ENCODE results near the gene FZR1. TPM values are rescaled to one million over a fixed set of nuclear protein-coding genes. Genes with fewer than 3 reads are reported as not detected.
A peak's percentile ranks its signal among the peaks of the same experiment; 100 is the strongest.
"Not testable (repeated sequence)": the region's sequence is repeated elsewhere in the genome, so short reads cannot be mapped to it uniquely, and the experiment has no call there.

FZR1 gene
- total RNA-seq, 2 donors from 2014 or later, result 39.7 to 47.2 TPM

DNA sequence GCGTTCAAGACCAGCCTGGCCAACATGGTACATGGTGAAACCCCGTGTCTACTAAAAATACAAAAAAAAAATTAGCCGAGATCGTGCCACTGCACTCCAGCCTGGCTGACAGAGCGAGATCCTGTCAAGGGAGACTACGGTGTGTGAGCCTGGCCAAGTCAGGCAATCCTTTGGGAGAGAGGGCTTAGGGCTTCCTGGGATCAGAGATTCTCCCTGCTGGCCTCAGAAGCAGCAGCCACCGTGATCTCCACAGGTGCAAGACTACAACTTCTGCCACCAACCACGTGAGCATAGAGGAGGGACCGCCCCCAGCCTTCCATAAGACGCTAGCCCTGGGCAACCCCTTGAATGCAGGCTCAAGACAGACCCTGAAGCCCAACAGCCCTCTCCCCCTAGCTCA, 43.7 kb downstream of the FZR1 start:
- ATAC-seq (no peak), DNase-seq (no peak)
- intact Hi-C loops (cut with DNase I, micrococcal nuclease), result loop anchor here (5.0 kb wide), 2 partner anchors 67 to 72 kb away; no protein-coding TSS in a partner anchor

DNA sequence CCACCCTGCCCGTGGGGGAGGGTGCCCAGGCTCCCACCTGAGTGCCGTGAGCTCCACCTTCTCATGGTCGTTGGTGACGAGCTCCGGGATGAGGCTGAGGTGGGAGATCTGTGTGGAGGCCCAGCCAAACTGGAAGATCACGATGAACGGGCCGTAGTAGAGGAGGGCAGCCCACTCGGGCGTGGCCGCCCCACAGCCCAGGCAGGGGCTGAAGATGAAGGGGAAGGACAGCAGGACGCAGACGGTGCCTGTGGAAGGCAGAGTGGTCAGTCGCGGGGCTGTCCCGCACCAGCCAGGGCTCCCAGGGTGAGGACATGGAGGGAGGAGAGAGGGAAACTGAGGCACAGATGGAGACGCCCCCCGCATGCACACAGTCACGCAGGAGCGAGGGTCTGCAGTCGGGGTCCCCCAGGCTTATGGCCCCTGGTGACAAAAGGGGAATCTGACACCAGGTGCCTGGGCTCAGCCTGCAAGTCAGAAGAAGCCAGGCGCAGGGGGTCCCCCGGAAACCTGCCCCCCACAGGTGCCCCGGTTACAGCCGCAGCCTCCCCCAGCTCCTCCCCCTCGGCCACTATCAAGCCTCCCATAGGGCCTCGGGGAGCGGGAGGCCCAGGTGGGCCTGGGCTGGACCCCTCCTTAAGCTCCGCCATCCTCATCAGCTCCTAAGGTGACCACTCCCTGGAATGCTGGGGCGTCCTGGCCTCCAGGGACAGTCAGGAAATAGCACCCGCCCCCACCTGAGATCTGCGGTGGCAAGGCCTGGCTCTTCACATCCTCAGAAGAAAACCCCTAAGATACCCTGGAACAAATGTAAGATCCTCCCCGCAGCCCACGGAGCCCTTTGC, 45.1 kb downstream of the FZR1 start:
- DNase-seq (no peak), ATAC-seq (no peak)
- intact Hi-C loops (cut with DNase I, micrococcal nuclease), result no loop called here

DNA sequence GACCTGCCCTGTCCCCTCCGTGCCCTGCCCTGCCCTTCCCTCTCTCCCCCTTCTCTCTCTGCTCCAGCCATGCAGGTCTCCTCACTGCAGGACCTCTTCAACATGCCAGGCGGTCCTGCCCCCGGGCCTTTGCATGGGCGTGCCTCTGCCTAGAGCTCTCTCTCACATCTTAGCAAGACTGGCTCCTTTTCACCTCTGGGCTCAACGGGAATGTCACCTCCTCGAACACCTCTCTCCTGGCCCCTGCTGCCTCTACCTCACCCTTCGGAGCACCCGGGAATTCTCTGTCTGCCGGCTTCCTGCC, 45.6 kb downstream of the FZR1 start:
- no peak for DNase-seq
- ATAC-seq, result no peak
- intact Hi-C loops (cut with DNase I, micrococcal nuclease), result no loop called here

DNA sequence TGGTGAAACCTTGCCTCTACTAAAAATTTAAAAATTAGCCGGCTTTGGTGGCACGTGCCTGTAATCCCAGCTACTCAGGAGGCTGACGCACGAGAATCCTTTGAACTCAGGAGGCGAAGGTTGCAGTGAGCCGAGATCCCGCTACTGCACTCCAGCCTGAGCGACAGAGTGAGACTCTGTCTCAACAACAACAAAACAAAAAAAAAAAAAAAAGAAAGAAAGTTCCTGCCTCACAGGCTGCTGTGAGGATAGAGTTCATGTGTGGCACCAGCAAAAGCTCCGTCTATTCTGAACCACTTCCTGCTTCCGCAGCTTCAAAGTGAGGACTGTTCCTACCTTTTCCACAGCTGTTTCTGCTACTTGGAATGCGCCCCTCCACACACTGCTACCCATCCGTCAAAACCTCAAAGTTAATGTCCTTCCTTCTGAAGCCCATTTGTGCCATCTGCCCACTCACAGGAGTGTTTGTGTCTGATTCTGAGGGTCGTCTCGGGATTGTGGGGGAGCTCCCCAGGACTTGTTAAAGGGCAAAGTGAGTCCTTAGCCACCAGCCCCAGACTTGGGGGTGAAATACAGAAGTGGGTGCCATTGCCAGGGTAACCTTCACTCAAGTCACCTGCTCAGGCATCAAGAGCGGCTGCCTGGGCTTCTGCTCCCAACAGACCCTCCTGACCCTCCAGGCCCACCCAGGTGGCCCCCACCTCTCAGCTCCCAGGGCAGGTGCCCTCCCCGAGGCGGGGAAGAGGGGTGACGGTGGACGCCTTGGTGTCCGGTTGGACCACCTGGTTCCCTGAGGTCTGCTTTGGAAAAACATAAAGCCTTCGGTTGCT, 48.4 kb downstream of the FZR1 start:
- intact Hi-C loops (cut with DNase I, micrococcal nuclease), result no loop called here
- DNase-seq (no peak), ATAC-seq (no peak)

DNA sequence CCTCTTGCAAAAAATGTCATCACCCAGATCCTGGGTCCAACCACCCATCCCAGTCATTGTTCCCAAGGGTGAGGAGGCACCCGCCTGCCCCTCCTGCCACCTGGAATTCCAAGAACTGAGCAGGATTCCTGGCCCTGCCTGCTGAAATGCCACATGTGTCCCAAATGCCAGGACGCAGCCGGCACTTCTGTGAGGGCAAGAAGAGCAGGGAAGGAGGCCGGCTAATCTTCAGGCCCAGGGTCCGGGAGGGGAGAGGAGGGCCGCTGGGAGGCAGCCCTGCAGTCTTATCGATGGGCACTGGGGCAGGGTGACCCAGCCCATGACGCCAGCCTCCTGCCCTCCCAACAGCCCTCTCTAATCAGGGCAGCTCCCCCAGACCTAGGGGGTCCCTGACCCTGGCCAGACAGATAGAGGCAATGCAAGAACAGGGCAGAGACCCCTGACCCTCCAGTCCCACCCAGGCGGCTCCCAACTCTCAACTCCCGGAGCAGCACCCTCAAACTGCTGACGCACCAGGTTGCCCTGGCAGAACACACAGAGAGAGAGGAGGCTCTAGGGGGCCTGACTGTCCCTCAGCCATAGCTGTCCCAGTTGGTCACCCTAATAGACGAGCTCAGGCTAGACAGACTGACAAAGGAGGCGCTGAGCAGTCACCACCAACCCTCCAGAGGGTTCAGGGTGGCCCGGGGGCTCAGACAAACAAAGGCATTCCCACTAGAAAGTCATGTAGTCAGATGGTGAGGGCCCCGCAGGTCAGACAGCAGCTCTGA, 49.7 kb downstream of the FZR1 start:
- no peak for ATAC-seq
- intact Hi-C loops (cut with DNase I, micrococcal nuclease), result no loop called here
- DNase-seq, result no peak

DNA sequence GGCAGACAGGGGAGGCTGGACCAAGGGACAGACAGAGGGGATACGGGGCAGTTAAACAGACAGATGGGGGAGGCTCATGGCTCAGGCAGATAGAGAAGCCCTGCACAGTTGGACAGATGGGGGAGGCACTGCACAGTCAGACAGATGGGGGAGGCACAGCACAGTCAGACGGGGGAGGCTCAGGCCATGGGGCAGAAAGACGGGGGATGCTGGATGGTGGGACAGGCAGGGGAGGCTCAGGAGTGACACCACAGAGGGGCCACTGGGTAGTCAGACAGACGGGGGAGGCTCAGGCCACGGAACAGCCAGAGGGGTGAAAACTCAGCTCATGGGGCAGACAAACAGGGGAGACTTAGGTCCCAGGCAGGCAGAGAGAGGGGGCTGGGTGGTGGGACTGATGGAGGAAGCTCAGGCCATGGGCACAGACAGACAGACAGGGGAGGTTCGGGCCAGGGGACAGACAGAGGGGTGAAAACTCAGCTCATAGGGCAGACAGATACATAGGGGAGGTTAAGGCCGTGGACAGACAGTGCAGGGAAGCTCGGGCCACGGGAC, 50.4 kb downstream of the FZR1 start:
- DNase-seq (no peak), ATAC-seq (no peak)
- intact Hi-C loops (cut with DNase I, micrococcal nuclease), result no loop called here

DNA sequence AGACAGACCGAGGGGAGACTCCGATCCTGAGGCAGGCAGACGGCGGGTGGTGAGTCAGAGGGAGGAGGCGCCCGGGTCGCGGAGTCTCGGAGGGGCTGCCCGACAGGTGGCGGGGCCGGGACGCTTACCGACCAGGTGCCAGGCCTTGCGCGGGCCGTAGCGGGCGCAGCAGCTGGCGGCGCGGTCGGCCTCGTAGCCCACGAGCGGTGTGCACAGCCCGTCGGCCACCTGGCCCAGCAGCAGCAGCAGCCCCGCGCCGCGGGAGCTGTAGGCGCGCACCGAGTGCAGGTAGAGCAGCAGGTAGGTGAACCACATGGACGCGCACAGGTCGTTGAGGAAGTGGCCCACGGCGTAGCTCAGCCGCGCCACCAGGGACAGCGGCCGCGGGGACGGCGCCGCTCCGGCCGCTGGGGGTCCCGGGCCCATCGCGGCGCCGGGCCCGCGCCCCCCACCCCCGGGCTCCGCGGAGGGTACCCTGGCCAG, 50.9 kb downstream of the FZR1 start:
- intact Hi-C loops (cut with DNase I, micrococcal nuclease), result no loop called here
- ATAC-seq (peak; percentile 43), DNase-seq (peak in 1 of 2 donors; percentile 60)

DNA sequence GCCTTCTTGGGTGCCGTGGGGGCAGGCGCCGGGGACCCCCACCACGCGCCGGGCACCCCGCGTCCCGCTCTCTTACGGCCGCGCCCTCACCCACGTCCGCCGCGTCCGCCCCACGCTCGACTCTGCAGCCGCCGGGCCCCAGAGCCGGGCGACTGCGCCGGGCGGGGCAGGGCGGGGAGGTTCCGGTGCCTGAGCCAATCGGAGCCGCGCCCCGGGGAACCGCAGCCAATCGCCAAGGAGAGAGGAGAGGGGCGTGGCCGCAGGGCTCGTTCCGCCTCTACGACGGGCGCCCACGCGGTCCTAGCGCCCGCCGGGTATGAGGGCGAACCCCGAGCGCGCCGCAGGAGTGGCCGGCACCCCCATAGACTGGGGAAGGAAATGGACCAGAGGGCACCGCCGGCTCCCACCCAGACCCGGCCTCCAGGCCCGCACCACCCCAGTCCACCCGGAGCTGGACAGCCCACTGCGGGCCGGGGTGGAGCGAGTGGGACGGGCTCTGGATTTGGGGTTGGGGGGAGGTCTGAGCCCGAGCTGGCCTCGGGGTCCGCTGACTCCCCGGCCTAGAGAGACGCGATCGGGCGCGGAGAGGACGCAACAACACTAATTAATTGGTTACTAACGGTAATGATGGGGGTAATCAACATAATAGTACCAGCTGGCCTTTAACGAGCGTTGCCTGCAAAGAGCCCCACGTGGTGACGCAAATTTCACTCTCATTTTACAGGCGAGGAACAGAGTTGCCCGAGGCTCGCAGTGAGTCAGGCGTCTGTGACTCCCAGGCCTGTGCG, 51.5 kb downstream of the FZR1 start, which contains the start of gene MFSD12:
TSS of gene MFSD12 (minus strand) at position 126 of the 788 bp plus-strand sequence. CDS start 183 bp downstream, outside the sequence.
- DNase-seq, result peak; percentile 94 to 98
- intact Hi-C loops (cut with DNase I, micrococcal nuclease), result no loop called here
- peak; percentile 96 for ATAC-seq

DNA sequence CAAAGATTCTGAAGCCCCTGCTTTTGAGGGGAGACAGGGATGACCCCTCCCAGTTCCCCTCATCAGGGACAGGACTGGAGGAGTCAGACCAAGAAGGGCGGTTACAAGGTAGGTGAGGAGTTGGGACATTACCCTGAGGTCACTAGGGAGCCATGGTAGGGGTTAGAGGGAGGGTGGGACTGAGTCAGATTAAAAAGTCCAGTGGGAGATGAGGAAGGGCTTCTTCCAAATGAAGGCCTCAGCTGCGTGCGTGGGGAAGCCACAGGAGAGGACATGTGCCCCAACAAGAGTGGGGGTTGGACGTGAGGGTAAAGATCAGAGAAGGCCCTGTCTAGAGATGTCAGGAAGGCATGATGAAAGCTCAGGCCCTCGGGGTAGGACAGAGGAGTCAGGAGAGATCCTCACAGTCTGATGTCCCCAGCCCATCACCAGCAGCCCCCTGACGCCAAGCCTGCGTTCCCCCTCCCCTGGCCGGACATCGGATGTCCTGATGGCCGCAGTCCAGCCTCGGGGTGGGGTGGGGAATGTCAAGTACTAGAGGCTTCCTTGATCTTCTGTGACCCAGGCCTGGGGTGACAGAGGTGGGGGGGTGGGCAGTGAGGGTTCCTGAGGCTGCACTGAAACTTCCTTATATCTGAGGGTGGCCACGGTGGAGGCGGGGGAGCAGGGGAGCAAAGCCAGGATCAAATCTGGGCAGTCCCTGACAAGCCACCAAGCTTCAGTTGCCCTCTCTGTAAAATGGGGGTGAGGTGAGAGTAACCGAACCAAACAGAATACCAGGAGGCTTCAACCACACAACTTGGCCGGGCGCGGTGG, 57.8 kb downstream of the FZR1 start:
- DNase-seq, result no peak
- no peak for ATAC-seq
- intact Hi-C loops (cut with DNase I, micrococcal nuclease), result no loop called here

DNA sequence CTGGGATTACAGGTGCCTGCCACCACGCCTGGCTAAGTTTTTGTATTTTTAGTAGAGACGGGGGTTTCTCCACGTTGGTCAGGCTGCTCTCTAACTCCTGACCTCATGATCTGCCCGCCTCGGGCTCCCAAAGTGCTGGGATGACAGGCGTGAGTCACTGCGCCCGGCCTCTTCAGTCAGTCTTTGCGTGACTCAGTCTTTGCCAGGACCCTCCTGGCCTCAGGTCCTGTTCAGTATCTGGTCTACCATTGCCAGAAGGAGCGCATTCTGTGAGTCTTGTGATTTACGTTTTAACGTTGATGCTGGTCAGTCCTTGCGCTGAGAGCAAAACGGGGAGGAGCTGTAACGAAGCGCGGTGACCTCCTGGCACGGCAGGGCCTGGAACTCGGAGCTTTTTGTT, 59.0 kb downstream of the FZR1 start:
- ATAC-seq (no peak), DNase-seq (no peak)
- intact Hi-C loops (cut with DNase I, micrococcal nuclease), result no loop called here

DNA sequence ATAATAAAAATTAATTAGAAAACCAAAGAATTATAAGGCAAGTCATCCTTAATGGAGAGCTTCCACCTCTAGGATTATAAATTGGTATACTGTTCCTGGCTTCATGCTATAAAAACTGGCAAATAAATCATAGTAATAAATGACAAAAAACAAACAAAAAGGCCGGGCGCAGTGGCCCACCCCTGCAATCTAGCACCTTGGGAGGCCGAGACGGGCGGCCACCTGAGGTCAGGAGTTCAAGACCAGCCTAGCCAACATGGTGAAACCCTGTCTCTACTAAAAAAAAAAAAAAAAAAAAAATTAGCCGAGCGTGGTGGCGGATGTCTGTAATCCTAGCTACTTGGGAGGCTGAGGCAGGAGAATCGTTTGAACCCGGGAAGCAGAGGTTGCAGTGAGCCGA, 63.9 kb downstream of the FZR1 start:
- ATAC-seq; DNase-seq; intact Hi-C loops (cut with DNase I, micrococcal nuclease): not testable (repeated sequence)

DNA sequence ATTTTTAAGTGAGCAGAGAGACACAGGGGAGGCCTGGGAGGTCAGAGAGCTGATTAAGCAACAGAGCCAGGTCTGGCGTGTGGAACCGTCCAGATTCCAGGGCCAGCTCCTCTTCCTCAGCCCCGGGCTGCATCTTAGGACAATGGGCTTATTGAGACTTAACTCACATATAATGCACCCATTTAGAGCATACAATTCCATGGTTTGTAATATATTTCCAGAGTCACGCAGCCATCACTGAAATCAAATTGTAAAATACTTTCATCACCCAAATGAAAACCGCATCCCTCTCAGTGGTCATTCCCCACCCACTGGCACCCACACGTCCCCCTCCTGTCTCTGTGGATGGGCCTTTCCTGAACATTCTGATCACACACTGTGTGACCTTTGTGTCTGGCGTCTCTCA, 64.5 kb downstream of the FZR1 start:
- intact Hi-C loops (cut with DNase I, micrococcal nuclease), result no loop called here
- DNase-seq, result no peak
- no peak for ATAC-seq

DNA sequence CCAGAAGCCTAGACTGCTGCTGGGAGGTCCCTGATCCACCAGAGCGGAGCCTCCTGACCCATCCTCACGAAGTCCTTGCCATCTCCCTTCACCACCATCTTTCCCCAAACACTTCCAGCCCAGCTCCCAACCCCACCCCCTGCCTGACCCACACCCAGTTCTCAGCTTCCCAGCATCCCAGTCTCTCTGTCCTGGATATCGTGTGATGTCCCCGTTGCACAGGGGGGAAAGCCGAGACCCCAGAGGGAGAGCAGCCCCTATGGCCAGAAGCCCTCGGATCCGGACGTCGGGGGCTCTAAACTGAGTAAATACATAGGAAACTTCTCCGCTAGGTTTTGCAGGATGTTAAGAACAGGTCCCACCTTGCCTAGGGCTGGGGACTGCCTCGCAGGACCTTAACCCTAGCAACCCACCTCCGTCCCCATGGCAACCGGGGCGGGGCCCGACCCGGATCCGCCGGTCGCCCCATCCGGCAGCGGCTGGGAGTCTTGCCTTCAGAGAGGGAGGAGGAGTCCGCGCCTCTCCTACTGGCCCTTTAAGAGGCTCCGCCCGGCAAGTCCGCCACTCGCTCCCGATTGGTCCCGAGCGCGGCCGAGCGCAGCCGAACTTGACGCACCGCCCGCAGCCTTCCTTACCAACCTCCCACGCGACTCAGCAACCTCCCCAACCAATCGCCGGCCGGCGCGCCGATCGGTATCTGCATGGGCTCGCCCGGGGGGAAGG, 66.2 kb downstream of the FZR1 start:
- intact Hi-C loops (cut with DNase I, micrococcal nuclease), result no loop called here
- peak; percentile 79 for ATAC-seq
- peak; percentile 99 to 100 for DNase-seq

DNA sequence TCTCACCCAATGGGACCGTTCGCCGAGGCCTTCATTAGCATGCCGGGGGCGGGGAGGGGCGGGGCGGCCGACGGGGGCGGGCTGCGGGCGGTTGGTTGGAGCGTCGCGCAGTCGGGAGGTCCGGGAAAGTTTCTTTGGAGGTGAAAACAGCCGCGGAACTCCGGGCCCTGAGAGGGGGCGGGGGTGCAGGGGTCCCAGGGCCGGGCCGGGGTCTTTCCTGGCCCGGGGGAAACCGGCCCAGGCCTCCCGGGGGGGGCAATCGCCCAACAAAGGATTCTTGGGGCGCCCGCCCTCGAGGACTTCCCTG, 66.7 kb downstream of the FZR1 start, which contains the start of gene HMG20B:
TSS of gene HMG20B (plus strand) at position 90 of the 307 bp plus-strand sequence. CDS start 366 bp downstream, outside the sequence.
- no peak for DNase-seq
- intact Hi-C loops (cut with DNase I, micrococcal nuclease), result no loop called here
- ATAC-seq, result no peak

DNA sequence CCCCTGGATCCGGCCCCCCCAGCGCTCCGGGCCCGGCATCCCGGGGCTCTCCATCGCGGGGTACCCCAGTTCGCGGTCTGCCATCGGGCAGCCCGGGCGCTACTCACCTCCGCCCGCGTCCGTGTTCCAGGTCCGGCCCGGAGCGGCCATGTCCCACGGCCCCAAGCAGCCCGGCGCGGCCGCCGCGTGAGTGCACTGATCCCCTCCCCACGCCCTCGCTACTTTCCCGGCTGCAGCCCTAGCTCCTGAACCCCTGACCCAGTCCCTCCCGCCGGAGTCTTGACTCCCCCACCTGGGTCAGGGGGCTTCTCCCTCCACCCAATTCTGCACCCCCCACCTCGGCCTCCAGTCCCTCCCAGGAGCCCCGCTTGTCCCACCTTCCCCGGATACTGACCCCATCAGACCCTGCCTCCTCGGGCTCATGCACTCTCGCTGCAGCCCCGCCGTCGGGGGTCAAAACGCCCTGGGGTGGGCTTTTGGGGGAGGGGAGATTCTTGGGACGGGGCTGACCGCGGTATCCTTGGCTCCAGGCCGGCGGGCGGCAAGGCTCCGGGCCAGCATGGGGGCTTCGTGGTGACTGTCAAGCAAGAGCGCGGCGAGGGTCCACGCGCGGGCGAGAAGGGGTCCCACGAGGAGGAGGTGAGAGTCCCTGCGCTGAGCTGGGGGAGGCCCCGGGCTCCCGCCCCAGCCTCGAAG, 67.2 kb downstream of the FZR1 start:
- peak; percentile 15 for ATAC-seq
- intact Hi-C loops (cut with DNase I, micrococcal nuclease), result no loop called here
- peak; percentile 57 to 61 for DNase-seq
